GOT3 (cell line): ENCODE measurements around the gene PAPOLB.

Experiments
- DNase-seq: peaks from one replicate; lab custom pipeline; 2025; ENCODE audit warnings: mixed read lengths; lab: John Stamatoyannopoulos, UW

The PAPOLB gene

DNA sequence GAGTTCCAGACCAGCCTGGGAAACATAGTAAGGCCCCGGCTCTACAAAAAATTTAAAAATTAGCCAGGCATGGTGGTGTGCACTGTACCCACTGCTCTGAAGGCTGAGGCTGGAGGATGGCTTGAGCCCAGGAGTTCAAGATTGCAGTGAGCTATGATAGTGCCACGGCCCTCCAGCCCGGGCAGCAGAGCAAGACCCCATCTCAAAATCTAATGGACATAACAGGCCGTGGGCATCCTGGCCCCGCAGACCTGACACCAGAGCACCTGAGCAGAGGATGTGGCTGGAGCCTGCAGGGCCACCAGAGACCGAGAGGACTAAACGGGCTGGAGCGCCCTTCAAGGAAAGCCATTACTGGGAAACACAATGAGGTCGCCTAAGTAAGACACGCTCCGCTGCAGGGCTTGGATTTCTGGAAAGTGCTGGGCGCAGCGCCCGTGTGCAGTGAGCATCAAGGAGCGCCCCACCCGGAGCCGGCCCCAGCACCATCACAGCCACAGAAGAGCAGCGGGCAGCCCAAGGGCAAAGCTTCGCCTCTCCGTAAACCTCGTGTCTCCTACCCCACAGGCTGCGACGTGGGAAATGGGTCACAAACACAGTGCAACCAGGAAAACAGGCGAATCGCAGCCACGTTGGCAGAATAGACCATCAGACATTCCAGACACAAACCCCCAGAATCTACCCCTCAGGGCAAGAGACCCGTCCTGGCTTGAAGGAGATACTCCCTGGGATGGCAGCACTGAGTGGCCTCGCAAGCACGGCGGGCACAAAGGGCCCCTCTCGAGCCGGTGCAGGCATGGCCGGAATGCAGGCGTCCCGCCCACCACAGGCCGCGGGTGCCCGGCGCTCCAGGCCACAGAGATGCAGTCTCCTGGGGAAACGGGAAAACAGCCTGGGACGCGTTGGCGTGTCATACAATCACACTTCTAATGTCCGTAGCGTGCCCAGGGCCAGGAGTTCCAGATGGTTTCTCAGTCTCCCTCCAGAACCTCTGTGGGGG is 16.8 kb upstream of the PAPOLB start:
- no peak for DNase-seq

GRCh38 chr7:4876586-4876985 is 14.8 kb upstream of the PAPOLB start:
- no peak for DNase-seq

GRCh38 chr7:4875391-4875790 is 13.6 kb upstream of the PAPOLB start:
- no peak for DNase-seq

DNA sequence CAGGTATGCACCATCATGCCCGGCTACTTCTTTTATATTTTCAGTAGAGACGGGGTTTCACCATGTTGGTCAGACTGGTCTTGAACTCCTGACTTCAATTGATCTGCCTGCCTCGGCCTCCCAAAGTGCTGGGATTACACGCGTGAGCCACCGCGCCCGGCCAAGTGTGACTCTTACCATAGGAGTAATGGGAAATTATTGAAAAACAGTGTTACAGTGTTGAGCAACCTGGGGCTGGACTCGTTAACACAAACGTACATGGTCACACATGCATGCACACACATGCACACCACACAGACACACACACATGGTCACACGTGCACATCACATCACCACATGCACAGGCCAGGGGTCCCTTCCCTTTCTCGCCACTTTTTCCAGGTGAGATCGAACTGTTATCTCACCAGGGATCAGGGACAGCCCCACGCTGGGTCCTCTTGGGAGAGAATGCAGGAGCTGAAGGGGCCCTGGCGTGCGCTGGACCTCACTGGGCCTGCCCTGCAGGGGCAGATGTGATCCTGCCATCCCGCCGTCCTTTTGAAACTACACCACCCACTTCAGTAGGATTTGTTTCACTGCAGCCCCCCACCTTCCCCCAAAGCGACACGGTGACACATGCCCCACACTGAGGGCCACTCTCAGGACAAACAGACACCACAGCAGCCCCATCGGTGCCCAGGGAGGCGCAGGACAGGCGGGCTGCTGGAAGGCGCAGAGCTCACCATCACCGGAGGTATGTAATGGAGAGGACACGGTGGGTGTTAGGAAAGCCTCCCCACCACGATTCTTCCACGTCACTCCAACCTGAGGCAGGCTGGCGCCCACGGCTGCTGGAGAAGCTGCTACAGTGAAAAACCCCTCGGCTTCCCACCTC is 11.5 kb upstream of the PAPOLB start:
- DNase-seq = no peak

DNA sequence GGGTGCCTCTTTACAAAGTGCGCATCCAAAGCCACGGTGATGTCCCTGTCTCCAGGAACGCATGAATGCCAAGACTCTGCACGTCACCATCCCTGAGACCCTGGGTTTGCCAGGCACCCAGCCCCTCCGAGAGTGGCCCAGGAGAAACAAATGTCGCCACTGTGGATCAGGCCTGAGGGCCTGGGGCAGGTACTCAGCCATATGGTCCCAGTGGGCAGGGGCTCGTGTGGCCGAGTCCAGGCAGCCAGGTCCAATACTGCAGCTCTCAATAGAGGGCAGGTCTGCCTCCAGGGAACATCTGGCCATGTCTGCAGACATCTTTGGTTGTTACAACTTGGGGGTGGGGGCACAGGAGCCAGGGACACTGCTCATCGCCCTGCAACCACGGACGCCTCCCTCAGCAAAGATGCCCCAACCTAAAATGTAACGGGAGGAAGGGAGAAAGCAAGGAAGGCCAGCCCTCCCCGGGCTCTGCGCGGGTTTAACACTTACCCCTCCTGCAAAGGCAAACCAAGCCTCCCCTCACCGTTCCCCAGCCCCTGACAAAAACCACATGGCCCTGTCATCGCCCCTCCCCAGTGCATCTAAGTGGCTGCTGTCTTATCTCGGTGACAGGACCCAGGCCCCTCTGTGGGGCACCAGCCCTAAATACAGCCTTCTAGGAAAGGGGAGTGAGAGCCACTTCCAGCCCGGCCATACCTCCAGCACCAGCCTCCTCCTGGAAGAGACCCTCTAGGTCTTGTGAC is 10.3 kb upstream of the PAPOLB start:
- no peak for DNase-seq

- no peak for DNase-seq
Measured at GRCh38 chr7:4871056-4871680, 9.3 kb upstream of the PAPOLB start.

DNA sequence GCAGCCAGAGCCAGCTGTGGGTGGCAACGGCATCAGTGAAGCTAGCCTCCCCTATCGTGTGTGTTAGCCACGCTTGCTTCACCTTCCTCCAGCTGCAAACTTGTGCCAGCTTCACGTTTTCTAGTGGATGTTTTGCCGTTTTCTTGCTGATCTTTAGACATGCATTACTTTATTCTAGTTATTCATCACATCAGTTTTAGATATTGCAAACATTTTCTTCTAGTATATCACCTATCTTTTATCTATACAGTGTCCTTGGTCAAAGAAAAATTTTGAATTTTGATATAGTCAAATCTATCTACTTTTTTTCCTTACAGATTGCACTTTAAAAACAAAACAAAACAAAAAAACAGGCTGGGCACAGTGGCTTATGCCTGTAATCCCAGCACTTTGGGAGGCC is 6.7 kb upstream of the PAPOLB start:
- DNase-seq = no peak

DNA sequence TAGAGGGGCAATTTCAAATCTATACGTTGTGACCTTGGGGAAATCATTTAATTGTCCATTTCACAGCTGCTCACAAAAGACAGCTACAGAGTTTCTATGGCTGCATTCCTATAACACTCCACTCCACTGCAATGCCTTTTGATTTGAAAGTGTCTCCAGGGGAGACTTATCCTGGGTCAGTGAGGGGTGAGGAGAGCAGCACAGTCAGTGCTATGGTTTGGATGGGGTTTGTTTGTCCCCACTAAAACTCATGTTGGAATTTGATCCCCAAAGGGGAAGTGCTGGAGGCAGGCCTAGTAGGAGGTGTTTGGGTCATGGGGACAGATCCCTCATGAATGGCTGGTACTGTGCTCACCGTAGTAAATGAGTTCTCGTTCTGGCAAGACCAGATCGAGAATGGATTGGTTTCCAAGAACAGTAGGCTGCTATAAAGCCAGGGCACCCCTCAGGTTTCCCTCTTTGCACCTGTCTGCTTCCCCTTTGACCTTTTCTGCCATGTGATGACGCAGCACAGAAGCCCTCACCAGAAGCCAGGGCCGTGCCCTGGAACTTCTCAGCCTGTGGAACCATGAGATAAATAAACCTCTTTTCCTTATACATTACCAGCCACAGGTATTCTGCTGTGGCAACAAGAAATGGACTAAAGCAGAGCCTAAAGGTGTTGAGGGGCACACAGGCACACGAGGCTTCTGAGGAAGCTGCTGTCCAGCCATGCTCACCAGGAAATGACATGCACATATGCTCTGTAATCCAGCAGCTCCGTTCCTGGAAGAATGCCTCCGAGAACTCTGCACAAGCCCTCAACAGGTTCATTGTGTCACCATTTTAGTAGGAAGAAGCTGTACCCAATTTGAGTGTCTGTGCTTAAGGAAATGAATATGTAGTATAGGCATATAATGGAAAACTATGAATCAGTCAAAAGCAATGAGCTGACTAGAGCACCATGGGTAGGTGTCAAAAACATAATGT is 5.0 kb upstream of the PAPOLB start:
- DNase-seq = no peak

DNA sequence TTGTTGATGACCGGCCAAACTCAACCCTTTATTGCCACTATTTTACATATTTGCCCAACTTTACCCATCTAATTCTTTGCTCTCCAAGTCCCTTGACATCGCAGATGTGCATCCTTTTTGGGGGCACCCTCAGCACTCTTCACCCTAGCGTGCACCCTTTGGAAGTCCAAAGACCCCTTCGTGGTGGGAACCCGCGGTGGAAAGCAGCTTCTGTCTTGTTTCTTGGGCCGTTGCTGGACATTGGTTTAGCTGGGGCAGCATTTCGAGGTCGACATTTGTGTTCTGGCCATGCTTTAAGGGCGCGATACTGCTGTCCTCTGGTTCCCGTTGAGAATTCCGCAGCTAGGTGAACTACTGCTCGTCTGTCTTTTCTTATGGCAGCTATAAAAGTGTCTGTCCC is 326 bp upstream of the PAPOLB start:
- no peak for DNase-seq

GRCh38 chr7:4861227-4861626 is 603 bp downstream of the PAPOLB start:
- no peak for DNase-seq

DNA sequence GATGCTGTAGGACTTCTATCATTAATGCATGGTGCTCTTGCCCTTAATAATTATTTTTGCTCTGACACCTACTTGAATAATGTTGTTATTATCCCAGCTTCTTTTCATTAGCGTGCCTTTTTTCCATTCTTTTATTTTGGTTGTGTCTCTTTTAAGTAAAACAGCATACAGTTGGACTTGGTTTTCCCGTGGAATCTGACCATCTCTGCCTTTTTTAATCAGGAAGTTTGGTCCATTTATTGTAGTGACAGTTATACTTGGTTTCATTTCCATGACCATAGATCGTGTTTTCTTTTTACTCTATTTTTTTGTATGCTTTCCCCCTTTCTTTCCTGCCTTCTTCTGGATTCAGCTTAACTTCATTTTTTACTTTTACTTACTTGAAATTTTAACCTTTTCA is 4.6 kb downstream of the PAPOLB start:
- DNase-seq = no peak

DNA sequence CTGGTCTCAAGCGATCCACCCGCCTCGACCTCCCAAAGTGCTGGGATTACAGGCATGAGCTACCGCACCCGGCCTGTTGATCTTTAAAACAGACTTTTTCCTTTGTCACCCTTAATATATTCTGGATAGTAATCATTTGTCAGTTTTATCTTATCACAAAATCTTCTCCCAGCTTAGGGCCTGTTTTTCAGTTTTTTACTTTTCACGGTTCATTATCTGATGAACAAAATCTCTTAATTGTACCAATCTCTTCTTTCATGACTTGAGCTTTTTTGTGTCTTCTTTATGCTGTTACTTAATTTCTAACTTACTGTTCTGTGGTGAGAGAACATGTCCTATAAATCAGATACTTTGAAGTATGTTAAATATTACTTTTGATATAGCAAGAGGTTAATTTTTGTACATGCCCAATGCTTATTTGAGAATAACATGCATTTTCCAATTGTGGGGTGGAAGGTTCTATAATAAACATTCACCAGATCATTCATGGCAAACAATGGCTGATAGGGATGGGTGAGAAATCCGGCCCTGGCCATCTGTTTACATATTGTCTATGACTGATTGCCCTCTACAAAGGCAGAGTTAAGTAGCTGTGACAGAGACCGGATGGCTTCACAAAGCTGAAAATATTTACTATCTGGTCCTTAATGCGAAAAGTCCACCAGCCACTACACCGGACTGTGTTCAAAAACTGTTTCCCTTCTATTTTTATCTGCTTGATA is 5.3 kb downstream of the PAPOLB start:
- DNase-seq = no peak

GRCh38 chr7:4854916-4855315 is 6.9 kb downstream of the PAPOLB start:
- no peak for DNase-seq

- DNase-seq = no peak
Measured at GRCh38 chr7:4851459-4852422, 10.1 kb downstream of the PAPOLB start.

- DNase-seq = no peak
Measured at GRCh38 chr7:4850262-4850795, 11.5 kb downstream of the PAPOLB start.

DNA sequence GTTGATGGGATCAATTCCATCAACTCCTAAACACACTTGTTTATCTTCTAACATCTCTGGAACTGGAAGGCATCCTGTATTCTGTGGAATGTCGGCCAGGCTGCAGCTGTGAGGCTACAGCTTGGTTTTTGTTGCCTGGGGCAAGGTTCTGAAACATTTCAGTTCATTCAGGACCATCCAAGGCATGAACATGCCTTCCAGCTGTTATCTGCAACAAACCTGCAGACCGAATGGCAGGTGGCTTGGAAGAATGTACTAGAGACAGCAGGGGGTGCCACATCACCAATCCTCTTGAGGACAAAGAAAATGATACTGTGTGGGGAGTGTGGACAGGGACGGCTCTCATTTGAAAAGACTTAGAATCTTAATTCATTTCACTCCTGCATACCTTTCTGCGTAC is 12.4 kb downstream of the PAPOLB start:
- no peak for DNase-seq

GRCh38 chr7:4845740-4846142 is 16.1 kb downstream of the PAPOLB start:
- DNase-seq = no peak

GRCh38 chr7:4842319-4843064 is 19.3 kb downstream of the PAPOLB start:
- DNase-seq = no peak
